GM21528 (cell line): Measurements from ENCODE around the gene RASGRF2.

Experiments used
- ATAC-seq: cut with Tn5 transposase; IDR thresholded peaks from one replicate; pipeline ENCODE4 v1.9.1; 2021; ENCODE audit warnings: mild to moderate bottlenecking, moderate library complexity; ENCODE audit not compliant: unreplicated experiment, low FRiP score

RASGRF2 gene

GRCh38 chr5:81189875-81190498 lies 229.8 kb downstream of the RASGRF2 start:
- no peak for ATAC-seq

GRCh38 chr5:81191726-81192372 lies 231.7 kb downstream of the RASGRF2 start:
- no peak for ATAC-seq

GRCh38 chr5:81192373-81192750 lies 232.2 kb downstream of the RASGRF2 start:
- ATAC-seq: no peak

- ATAC-seq: no peak
Observed at GRCh38 chr5:81194633-81195334, 234.6 kb downstream of the RASGRF2 start.

- no peak for ATAC-seq
Observed at GRCh38 chr5:81195335-81195929, 235.3 kb downstream of the RASGRF2 start.

GRCh38 chr5:81202655-81203054 lies 242.5 kb downstream of the RASGRF2 start:
- no peak for ATAC-seq

GRCh38 chr5:81203729-81204128 lies 243.6 kb downstream of the RASGRF2 start:
- no peak for ATAC-seq

GRCh38 chr5:81204205-81204604 lies 244.0 kb downstream of the RASGRF2 start:
- no peak for ATAC-seq

GRCh38 chr5:81205058-81205457 lies 244.9 kb downstream of the RASGRF2 start:
- ATAC-seq: no peak

GRCh38 chr5:81207009-81207408 lies 246.8 kb downstream of the RASGRF2 start:
- no peak for ATAC-seq

- ATAC-seq: no peak
Observed at GRCh38 chr5:81208904-81209303, 248.7 kb downstream of the RASGRF2 start.

GRCh38 chr5:81209386-81209785 lies 249.2 kb downstream of the RASGRF2 start:
- no peak for ATAC-seq

GRCh38 chr5:81209869-81210493 lies 249.8 kb downstream of the RASGRF2 start:
- no peak for ATAC-seq

- ATAC-seq: peak; percentile 62
Observed at GRCh38 chr5:81212211-81212751, 252.1 kb downstream of the RASGRF2 start.

GRCh38 chr5:81213070-81213469 lies 252.9 kb downstream of the RASGRF2 start:
- ATAC-seq: no peak

GRCh38 chr5:81214848-81215247 lies 254.7 kb downstream of the RASGRF2 start:
- no peak for ATAC-seq

GRCh38 chr5:81216152-81216551 lies 256.0 kb downstream of the RASGRF2 start:
- ATAC-seq: no peak

GRCh38 chr5:81219389-81219788 lies 259.2 kb downstream of the RASGRF2 start:
- no peak for ATAC-seq

GRCh38 chr5:81222285-81222684 lies 262.1 kb downstream of the RASGRF2 start:
- ATAC-seq: no peak

GRCh38 chr5:81225463-81225862 lies 265.3 kb downstream of the RASGRF2 start:
- ATAC-seq: no peak

GRCh38 chr5:81226286-81226685 lies 266.1 kb downstream of the RASGRF2 start:
- ATAC-seq: no peak
